ENCODE results near the gene GBA3.

The GBA3 gene

DNA sequence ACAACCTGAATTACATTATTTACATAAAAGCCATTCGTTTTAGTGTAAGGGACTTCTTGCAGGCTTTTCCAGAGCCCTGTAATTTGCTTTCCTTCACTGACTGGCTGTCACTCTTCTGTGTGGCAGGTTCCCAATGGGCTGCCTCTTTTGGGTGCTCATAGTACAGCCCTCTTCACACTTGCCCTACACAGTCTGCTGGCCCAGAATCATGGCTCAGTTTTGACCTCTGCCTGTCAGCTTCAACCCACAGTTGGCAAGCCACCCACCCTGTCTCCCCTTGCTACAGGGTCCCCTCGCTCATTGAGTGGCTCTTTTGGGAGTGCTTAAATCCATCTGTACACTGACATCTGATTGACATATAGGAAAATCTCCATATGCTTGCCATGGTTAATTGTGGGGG, 97.9 kb downstream of the GBA3 start:
- Histone ChIP-seq H3K9ac (no peak overlapping the region), H2AFZ (no peak overlapping the region), H3K27ac (no peak overlapping the region), H3K79me2 (no peaks in the 10 kb centered on the region), H3K4me3 (ENCODE audit: low read depth, low read length) (no peak overlapping the region), H3K9me3 (ENCODE audit: control insufficient read depth, low read length) (no peaks in the 10 kb centered on the region), H3K36me3 (ENCODE audit: control insufficient read depth, insufficient read depth, low read length) (no peaks in the 10 kb centered on the region), H3K27me3 (ENCODE audit: control insufficient read depth, insufficient read depth, low read length) (no peaks in the 10 kb centered on the region), H3K4me1 (no peaks in the 10 kb centered on the region), H3K4me2 (ENCODE audit: low read length) (no peak overlapping the region)
- no peak for TF ChIP-seq CTCF (IDR thresholded peaks at IDR 0.05)

- Histone ChIP-seq H3K4me2 (ENCODE audit: low read length) (no peak overlapping the region), H3K79me2 (no peaks in the 10 kb centered on the region), H3K36me3 (ENCODE audit: control insufficient read depth, insufficient read depth, low read length) (no peaks in the 10 kb centered on the region), H2AFZ (no peak overlapping the region), H3K9ac (no peak overlapping the region), H3K4me1 (no peaks in the 10 kb centered on the region), H3K27ac (no peak overlapping the region), H3K27me3 (ENCODE audit: control insufficient read depth, insufficient read depth, low read length) (no peaks in the 10 kb centered on the region), H3K4me3 (ENCODE audit: low read depth, low read length) (no peak overlapping the region), H3K9me3 (ENCODE audit: control insufficient read depth, low read length) (no peaks in the 10 kb centered on the region)
- TF ChIP-seq CTCF (IDR thresholded peaks at IDR 0.05), result no peak
These were observed 102.0 kb downstream of the GBA3 start for GRCh38 chr4:22794732-22795131.

GRCh38 chr4:22801391-22801790, 108.7 kb downstream of the GBA3 start:
- no peaks in the 10 kb centered on the region for H3K79me2 ChIP-seq
- no peak overlapping the region for H3K27ac ChIP-seq
- no peak overlapping the region for H3K9ac ChIP-seq
- no peaks in the 10 kb centered on the region for H3K9me3 ChIP-seq (ENCODE audit: control insufficient read depth, low read length)
- no peak overlapping the region for H3K4me3 ChIP-seq (ENCODE audit: low read depth, low read length)
- peaks cover 7% of the 10 kb centered on the region for H3K4me1 ChIP-seq
- TF ChIP-seq CTCF (IDR thresholded peaks at IDR 0.05), result no peak
- H3K4me2 ChIP-seq (ENCODE audit: low read length), result no peak overlapping the region
- H3K36me3 ChIP-seq (ENCODE audit: control insufficient read depth, insufficient read depth, low read length), result no peaks in the 10 kb centered on the region
- H3K27me3 ChIP-seq (ENCODE audit: control insufficient read depth, insufficient read depth, low read length), result no peaks in the 10 kb centered on the region
- H2AFZ ChIP-seq, result no peak overlapping the region

DNA sequence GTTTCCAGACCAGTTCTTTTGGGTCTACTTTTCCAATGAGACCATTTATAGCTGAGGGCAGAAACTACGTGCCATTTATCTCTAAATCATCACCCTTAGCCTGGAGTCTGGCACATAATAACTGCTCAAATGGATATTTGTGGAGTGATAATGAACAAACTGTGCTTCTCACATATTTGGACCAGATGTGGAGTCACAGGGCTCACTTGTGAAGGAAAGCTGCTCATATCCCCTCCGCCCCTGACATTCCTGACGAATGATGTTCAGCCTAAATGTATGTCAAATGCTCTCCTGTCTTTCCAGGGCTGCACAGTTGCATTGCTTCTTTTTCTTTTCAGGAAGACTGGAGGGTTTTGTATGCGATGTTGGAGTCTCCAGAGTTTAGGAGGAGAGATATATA, 110.1 kb downstream of the GBA3 start:
- no peak overlapping the region for H3K4me2 ChIP-seq (ENCODE audit: low read length)
- TF ChIP-seq CTCF (IDR thresholded peaks at IDR 0.05), result no peak
- H3K4me3 ChIP-seq (ENCODE audit: low read depth, low read length), result no peak overlapping the region

GRCh38 chr4:22803512-22803911, 110.8 kb downstream of the GBA3 start:
- Histone ChIP-seq H3K9me3 (ENCODE audit: control insufficient read depth, low read length) (no peaks in the 10 kb centered on the region), H3K27ac (peak overlapping the region; percentile 53), H2AFZ (peak overlapping the region; percentile 36), H3K4me3 (ENCODE audit: low read depth, low read length) (no peak overlapping the region), H3K36me3 (ENCODE audit: control insufficient read depth, insufficient read depth, low read length) (no peaks in the 10 kb centered on the region), H3K4me1 (peaks cover 13% of the 10 kb centered on the region), H3K79me2 (no peaks in the 10 kb centered on the region), H3K4me2 (ENCODE audit: low read length) (no peak overlapping the region), H3K9ac (no peak overlapping the region), H3K27me3 (ENCODE audit: control insufficient read depth, insufficient read depth, low read length) (no peaks in the 10 kb centered on the region)
- TF ChIP-seq CTCF (IDR thresholded peaks at IDR 0.05), result no peak

More for the DNA sequence above, 110.1 kb downstream of the GBA3 start:
- Histone ChIP-seq H2AFZ (no peak overlapping the region), H3K27ac (no peak overlapping the region), H3K9me3 (ENCODE audit: control insufficient read depth, low read length) (no peaks in the 10 kb centered on the region), H3K4me1 (peaks cover 12% of the 10 kb centered on the region), H3K36me3 (ENCODE audit: control insufficient read depth, insufficient read depth, low read length) (no peaks in the 10 kb centered on the region), H3K79me2 (no peaks in the 10 kb centered on the region), H3K9ac (no peak overlapping the region), H3K27me3 (ENCODE audit: control insufficient read depth, insufficient read depth, low read length) (no peaks in the 10 kb centered on the region)

Data from parathyroid adenoma (tissue), 2 donors.